DMS153 treated with DMSO at 0.1 percent for 48 hours (cell line): Measurements from ENCODE around the gene PACC1.
A peak's percentile ranks its signal among the peaks of the same experiment; 100 is the strongest.
"Not testable (repeated sequence)": the region's sequence is repeated elsewhere in the genome, so short reads cannot be mapped to it uniquely, and the experiment has no call there.

Experiments
- DNase-seq: peaks from one replicate; lab custom pipeline; 2025; ENCODE audit not compliant: unreplicated experiment; lab: John Stamatoyannopoulos, UW

Gene PACC1

DNA sequence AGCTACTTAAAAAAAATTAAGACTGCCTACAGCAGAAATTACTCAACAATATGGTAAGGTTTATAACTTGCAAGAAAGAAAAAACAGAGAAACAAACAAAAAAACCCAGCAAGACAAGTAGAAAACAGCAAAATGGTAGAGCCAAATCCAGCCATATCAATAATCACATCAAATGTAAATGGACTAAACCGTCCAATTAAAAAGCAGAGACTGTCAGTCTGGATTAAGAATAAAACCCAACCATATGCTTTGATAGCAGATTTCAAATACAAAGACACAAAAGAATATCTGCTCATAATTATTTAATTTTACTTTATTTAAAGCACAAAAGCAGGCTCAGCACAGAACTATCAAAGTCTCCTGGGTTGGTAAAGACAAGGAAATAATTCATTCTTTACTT lies 17.5 kb downstream of the PACC1 start:
- no peak for DNase-seq

DNA sequence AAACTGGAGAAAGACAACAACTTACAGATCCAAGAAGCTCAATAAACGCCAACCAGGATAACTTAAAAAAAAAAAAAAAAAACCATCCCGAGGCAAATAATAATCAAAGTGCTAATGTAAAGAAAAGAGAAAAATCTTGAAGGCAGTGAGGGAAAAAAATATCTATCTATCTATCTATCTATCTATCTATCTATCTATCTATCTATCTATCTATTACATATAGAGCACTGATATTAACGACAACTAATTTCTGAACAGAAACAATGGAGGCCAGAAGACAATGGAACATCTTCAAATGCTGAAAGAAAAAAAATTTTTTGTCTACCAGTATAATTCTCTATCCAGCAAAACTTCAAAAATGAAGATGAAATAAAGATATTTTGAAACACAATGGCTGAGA lies 18.0 kb downstream of the PACC1 start:
- no peak for DNase-seq

DNA sequence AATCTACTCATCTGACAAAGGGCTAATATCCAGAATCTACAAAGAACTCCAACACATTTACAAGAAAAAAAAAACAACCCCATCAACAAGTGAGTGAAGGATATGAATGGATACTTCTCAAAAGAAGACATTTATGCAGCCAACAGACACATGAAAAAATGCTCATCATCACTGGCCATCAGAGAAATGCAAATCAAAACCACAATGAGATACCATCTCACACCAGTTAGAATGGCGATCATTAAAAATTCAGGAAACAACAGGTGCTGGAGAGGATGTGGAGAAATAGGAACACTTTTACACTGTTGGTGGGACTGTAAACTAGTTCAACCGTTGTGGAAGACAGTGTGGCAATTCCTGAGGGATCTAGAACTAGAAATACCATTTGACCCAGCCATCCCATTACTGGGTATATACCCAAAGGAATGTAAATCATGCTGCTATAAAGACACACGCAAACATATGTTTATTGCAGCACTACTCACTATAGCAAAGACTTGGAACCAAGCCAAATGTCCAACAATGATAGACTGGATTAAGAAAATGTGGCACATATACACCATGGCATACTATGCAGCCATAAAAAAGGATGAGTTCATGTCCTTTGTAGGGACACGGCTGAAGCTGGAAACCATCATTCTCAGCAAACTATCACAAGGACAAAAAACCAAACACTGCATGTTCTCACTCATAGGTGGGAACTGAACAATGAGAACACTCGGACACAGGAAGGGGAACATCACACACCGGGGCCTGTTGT lies 18.8 kb downstream of the PACC1 start:
- not testable (repeated sequence) for DNase-seq

DNA sequence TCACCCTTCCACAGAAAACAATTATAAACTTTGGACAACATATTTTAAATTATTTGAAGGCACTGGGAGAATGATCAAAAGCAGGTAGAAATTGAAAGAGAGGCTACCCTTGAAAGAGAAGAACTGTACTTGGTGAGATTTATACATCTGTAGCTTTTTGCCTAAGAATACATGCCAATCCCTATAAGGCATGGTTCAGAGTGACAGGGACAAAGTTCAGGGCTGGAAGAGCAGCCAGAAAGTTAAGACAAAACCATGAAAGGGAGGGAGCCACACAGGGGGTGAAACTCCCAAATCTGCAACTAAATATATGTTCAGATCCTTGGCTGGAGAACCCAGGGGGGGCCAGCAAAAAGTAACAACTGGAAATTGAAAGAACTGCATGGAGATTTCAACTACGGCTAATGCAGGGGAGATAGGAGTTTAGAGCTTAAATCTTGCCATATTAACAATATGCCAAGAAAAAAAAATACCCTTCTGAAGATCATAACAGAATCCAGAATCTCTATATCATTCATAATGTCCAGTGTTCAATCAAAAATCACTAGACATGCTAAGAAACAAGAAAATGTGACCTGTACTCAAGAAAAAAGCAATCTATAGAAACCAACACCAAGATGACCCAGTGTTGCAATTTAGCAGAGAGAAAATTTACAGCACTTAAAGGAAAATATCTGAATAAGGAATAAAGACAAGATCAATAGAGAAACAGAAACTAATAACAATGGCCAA lies 25.5 kb downstream of the PACC1 start:
- no peak for DNase-seq

DNA sequence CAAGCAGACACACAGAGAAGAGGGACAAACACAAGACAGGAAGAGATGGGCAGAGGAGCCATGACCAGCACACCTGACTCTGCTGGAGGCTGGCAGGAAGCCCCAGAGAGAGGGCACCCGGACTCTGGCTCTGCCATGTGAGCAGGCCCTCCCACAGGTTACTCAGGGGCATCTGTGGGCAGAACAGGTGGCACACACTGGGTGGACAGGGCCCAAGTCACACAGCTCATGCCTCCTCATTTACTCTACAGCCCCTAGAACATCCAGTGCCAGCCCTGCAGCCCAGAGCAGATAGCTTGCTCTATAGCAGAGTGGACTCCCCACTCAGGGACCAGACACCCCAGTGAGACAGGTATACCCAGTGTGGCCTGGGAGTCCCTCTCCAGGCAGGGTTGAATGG lies 28.7 kb downstream of the PACC1 start:
- DNase-seq, result no peak

GRCh38 chr1:212381397-212382035 lies 33.2 kb downstream of the PACC1 start:
- no peak for DNase-seq

GRCh38 chr1:212379366-212379765 lies 35.3 kb downstream of the PACC1 start:
- no peak for DNase-seq

- DNase-seq, result no peak
These were observed 37.0 kb downstream of the PACC1 start for GRCh38 chr1:212377644-212378043.

GRCh38 chr1:212375986-212376385 lies 38.7 kb downstream of the PACC1 start:
- DNase-seq, result no peak

DNA sequence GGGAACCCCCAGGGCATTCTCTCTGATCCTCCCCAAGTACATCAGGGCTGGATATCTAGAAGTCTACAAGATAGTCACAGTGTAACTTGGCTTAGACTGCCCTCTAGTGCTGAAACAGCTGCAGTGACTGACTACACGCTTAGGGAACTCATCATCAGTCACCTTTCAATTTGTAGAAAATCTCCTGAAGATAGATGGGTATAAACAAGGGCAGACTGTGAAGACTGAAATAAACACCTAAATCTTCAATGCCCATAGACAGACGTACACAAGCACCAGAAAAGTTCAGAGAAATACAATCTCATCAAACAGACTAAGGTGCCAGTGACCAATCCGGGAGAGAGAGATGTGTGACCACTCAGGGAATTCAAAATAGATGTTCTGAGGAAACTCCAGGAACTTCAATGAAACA lies 46.6 kb downstream of the PACC1 start:
- DNase-seq, result peak; percentile 60

DNA sequence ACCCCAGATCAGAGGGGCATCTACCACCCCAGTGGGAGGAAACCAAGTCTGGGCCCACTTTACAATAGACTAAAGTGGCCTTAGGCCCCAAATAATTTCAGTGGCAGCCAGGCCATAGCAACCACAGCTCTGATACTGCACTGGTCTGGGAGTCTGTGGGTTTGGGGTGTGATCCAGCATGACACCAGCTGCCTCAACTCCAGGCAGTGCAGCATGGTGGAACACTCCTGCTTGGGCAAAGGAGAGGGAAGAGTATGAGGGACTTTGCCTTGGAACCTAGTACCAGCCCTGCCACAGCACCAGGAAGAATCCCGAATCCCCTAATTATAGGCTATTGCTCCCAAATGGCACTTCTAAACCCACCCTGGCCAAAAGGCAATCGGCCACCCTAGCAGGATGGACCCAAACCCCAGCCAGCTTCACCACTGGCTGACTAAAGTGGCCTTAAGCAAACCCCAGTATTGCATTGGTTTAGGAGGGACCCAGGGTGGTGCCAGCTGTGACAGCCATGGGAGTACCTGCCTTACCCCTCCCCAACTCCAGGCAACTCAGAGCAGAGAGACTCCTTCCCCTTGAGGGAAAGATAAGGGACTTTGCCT lies 47.1 kb downstream of the PACC1 start:
- no peak for DNase-seq

DNA sequence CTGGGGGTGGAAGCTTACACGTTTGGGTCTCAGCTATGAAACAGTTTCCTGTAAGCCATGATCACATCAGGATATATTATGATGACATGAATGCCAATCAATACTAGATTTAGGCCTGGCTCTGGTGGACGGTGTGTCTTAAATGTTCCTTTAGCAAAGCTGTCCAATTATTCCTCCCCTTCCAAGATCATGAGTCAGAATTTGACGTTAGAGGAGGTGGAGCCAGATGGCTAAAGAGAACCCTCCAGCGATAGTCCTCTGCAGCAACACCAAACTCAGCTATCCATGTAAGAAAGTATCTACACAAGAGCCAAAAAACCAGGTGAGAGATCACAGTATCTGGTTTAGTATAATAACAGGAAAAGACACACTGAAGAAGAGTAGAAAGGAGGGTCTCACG lies 47.8 kb downstream of the PACC1 start:
- no peak for DNase-seq

- DNase-seq, result no peak
These were observed 49.7 kb downstream of the PACC1 start for GRCh38 chr1:212364985-212365384.

DNA sequence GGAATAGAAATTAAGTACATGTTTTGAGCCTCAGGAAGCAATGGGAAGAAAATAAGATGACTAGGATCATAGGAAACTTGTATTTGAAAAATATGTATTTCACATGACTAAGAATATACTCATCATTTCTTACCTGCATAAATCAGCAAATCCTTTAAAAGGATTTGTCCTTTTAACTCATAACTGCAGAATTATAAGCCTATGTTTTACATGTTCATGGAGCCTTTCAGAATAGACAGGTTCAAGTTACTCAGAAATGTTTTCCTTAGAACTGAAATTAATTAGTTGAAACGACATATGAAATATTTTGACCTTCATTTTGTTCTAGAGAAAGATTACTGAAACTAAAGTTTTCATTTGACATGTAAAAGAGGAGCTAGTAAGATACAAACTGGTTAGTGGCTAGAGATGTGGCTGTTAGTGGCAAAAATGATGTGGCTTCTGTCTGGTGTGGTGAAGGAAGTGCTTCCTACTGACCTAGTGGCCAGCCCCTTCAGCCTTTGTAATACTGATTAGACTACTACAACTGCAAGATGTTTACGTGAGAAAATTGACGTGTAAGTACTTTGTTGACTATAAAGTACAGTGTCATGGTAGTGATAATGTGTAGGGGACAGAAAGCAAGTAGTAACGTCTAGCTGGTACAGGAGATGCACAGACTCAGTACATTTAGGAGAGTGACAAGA lies 54.7 kb downstream of the PACC1 start:
- no peak for DNase-seq

DNA sequence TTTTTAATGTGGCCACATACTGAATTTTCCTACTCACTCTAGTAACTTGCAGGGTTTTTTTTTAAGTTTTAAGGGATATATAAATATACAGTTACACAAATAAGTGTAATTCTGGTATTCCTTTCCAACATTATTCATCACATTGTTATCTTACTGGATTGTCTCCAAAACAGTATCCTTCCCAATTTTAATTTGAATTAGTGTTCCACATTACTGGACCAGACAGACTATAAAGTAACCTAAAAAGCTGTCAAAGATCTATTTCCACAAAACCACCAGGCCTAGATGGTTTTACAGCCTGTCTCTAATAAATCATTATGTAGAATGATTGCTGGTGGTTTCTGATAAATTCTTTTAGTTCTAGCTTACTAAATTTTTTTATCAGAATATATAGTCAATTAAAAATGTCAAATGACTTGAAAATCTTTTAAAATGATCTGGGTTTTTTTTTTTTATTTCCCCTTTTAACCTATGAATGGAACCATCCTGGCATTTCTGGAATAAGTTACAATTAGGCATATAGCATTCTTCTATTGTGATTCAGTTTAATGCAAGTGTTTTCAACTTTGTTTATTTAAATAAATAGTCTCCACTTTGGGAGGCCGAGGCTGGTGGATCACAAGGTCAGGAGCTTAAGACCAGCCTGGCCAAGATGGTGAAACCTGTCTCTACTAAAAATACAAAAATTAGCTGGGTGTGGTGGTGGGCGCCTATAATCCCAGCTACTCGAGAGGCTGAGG lies 59.3 kb downstream of the PACC1 start:
- DNase-seq, result no peak

DNA sequence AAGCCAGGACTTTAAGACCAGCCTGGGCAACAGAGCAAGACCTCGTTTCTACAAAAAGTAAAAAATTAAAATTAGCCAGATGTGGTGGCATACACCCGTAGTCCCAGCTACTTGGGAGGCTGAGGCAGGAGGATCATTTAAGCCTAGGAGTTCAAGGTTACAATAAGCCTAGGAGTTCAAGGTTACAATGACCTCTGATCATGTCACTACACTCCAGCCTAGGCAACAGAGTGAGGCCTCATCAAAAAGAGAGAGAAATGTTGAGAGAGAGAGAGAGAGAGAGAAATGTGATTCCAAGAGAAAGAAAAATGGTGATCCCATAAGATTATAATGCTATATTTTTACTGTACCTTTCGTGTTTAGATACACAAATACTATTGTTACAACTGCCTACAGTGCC lies 60.2 kb downstream of the PACC1 start:
- DNase-seq, result no peak

DNA sequence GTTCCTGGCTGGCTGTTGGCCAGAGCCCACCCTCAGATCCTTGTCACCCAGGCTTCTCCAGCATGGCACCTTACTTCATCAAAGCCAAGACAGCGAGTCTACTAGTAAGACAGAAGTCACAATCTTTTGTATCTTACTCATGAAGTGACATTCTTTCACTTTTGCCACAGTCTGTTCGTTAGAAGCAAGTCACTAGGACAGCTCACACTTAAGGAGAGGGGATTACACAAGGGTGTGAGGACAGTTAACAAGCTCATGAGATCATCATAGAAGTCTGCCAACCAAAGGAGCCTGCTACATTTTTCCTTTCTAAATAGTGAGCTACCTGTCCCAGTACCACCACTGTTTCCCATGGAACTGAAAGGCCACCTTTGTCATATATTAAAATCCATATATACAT lies 61.5 kb downstream of the PACC1 start:
- DNase-seq, result no peak

GRCh38 chr1:212351588-212352362 lies 62.9 kb downstream of the PACC1 start:
- DNase-seq, result no peak

DNA sequence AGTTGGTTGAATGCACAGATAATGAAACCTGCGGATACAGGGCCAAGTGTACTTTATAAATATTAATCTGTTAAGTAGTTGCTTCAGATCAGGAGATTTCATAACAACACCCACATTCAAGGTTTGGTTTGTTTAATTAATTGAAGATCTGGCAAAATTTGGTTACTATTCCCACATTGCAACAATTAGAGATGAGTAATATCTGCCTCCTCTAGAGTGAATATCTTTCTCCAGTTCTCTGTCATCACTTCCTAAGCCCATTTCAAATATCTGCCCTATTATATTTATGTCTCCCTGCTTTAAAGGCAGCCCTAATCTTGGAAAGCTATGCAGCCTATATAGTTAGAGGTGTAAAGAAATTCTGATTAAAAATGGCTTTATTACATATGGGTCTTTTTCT lies 68.1 kb downstream of the PACC1 start:
- DNase-seq, result no peak

GRCh38 chr1:212344905-212345304 lies 69.8 kb downstream of the PACC1 start:
- DNase-seq, result no peak
